ENCODE measurements around the gene MST1. TPM values are rescaled to one million over a fixed set of nuclear protein-coding genes. Genes with fewer than 3 reads are reported as not detected.

MST1 gene
- total and polyA plus RNA-seq, 9 of the 15 experiments (the other 6 are each of a cell fraction or from before 2014, with no cell fraction given) = 0.08 to 1.8 (median 0.40) TPM

GRCh38 chr3:49681232-49681522 is 8.1 kb downstream of the MST1 start (continued):
- TF ChIP-seq REST (IDR thresholded peaks at IDR 0.05; ENCODE audit: borderline replicate concordance) (no peak), REST (CRISPR knock-in tag; IDR thresholded peaks at IDR 0.05; ENCODE audit: low read depth) (no peak), ZNF57 (CRISPR knock-in tag; IDR thresholded peaks at IDR 0.05) (no peak), SRSF3 (IDR thresholded peaks at IDR 0.05; ENCODE audit: insufficient read depth, low read length) (no peak), FOXM1 (IDR thresholded peaks at IDR 0.05; ENCODE audit: low read depth) (no peak), FOXM1 (CRISPR knock-in tag; IDR thresholded peaks at IDR 0.05; ENCODE audit: low read depth) (no peak), PPARD (CRISPR knock-in tag; IDR thresholded peaks at IDR 0.05) (no peak), CHD1 (IDR thresholded peaks at IDR 0.05; ENCODE audit: low read length) (no peak), ZBED1 (IDR thresholded peaks at IDR 0.05) (no peak), DMBX1 (CRISPR knock-in tag; IDR thresholded peaks at IDR 0.05; ENCODE audit: borderline replicate concordance) (no peak), ZNF398 (CRISPR knock-in tag; IDR thresholded peaks at IDR 0.05) (no peak), SETDB1 (IDR thresholded peaks at IDR 0.05; ENCODE audit: low read length) (no peak), E2F8 (IDR thresholded peaks at IDR 0.05; ENCODE audit: low read depth, partially characterized antibody) (no peak), RBM25 (IDR thresholded peaks at IDR 0.05; ENCODE audit: low read depth, low read length, severe bottlenecking) (no peak), ZNF740 (CRISPR knock-in tag; IDR thresholded peaks at IDR 0.05) (no peak), ZNF740 (tag; IDR thresholded peaks at IDR 0.05) (no peak)
